Stomach (tissue), 9 donors: ENCODE data around the gene THADA. TPM values are rescaled to one million over a fixed set of nuclear protein-coding genes. Genes with fewer than 3 reads are reported as not detected.
A peak's percentile ranks its signal among the peaks of the same experiment; 100 is the strongest.

ENCODE experiments used
- DNase-seq, 2 donors: peaks; one replicate each; pipeline versions ENCODE4 v3.0.0 to v3.0.0-alpha.2; 2013 to 2019
- H3K27ac ChIP-seq, 5 donors: fragments of 200-600 bp in 4 of 5; sonication (generic) in 4 of 5; one replicate each; pipeline ENCODE4 v1.5.1; 2013 to 2019; ENCODE audit warnings: mild to moderate bottlenecking in 1 of 5, moderate library complexity in 1 of 5
- H3K27me3 ChIP-seq, 3 donors: fragments of 200-600 bp; sonication (generic); one replicate each; pipeline ENCODE4 v1.5.1; 2017 to 2019; ENCODE audit warnings: mixed run types in 1 of 3
- H3K36me3 ChIP-seq, 4 donors: fragments of 200-600 bp; sonication (generic); 1 replicate in 3 of 4; 2 replicates in 1 of 4; pipeline ENCODE4 v1.5.1; 2016 to 2019
- H3K4me1 ChIP-seq, 4 donors: fragments of 200-600 bp; sonication (generic); one replicate each; pipeline ENCODE4 v1.5.1; 2016 to 2019
- H3K4me3 ChIP-seq, 4 donors: fragments of 200-600 bp; sonication (generic) in 3 of 4; one replicate each; pipeline ENCODE4 v1.5.1; 2016 to 2019; ENCODE audit warnings: mild to moderate bottlenecking in 1 of 4
- H3K9me3 ChIP-seq, 4 donors: fragments of 200-600 bp; sonication (generic); one replicate each; pipeline ENCODE4 v1.5.1; 2016 to 2019
- EP300 ChIP-seq: sonication (generic); formaldehyde crosslinking; IDR thresholded peaks from one replicate; pipeline ENCODE4 v1.6.1; 2017; ENCODE audit warnings: antibody characterized with exemption
- POLR2A ChIP-seq, 4 donors: fragments of 450-650 bp; IDR thresholded peaks; one replicate each; pipeline ENCODE4 v1.6.1; 2016; ENCODE audit warnings: antibody characterized with exemption in 4 of 4, control low read depth in 2 of 4, mild to moderate bottlenecking in 1 of 4, moderate library complexity in 1 of 4
- POLR2AphosphoS5 ChIP-seq, 3 donors: sonication (generic); formaldehyde crosslinking; IDR thresholded peaks; one replicate each; pipeline ENCODE4 v1.6.1; 2016; ENCODE audit warnings: antibody characterized with exemption in 3 of 3
- WGBS, 5 donors: extraction: QIAGEN DNeasy Blood & Tissue Kit in 3 of 5; methylation state at CpG; one replicate each; pipeline versions ENCODE4 v1.1.5 to v1.1.7; 2013 to 2018; 5-methylcytosine and 5-hydroxymethylcytosine counted together
- intact Hi-C: fragments of 100-400 bp; cut with DNase I; formaldehyde crosslinking; loops from one replicate; pipeline ENCODE4 v1.15.1; 2023; ENCODE audit warnings: low total_unique reads
- polyA plus RNA-seq, 3 donors: library from polyadenylated mRNA; stranded (reverse); fragments of 200-250 nt; gene quantifications; one replicate each; pipeline ENCODE4 v1.2.3, GENCODE V29; 2013
- total RNA-seq, 5 donors: library from RNA; depleted of rRNA; stranded (reverse); fragments of >200 nt; gene quantifications; one replicate each; pipeline versions ENCODE4 v1.1.0 to v1.2.3, GENCODE V29; 2014 to 2016
- TF ChIP-seq, protein P1 (sequence below), 7 experiments: fragments of 450-650 bp in 4 of 7; fragments of 200-600 bp in 3 of 7; sonication (generic) in 3 of 7; IDR thresholded peaks; one replicate each; pipeline ENCODE4 v1.5.1; 2016 to 2019; ENCODE audit warnings: antibody characterized with exemption in 7 of 7, control low read depth in 2 of 7, mild to moderate bottlenecking in 1 of 7
- donor health status: healthy with polysubstance abuse.
- donor health status: Bipolar disorder and iron deficiency.
- donor health status: healthy.

THADA gene
- total and polyA plus RNA-seq, 8 donors = 8.0 to 109 (median 31.9) TPM

DNA sequence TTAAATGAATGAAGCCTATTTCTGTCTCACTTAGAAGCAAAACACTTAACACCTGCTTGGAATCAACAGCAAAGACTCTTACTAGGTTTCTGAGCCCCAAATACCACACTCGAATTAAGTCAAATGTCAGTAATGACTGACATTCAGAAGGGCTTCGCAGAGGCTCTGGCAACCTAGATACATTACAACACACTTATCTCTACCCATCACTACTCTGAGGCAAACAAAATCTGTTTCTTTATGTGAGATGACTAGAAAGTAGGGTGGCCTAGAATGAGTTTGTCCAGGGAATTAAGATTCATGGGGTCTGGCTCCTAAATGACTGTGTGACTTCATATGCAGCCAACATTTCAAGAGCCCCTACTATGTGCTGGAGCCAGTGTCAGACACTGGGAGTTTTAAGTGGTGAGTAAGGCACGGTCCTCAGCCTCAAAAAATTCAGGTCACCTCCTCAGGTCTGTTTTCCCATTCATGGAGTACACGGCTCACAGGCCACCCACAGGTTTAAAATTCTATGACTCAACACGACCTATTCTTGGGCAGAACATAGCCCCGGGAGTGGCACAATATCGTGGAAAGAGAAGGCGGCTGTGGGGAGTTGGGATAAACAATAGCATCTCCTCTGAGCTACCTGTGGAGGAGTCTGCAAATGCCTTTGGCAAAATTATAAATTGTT, 219.2 kb downstream of the THADA start:
- Histone ChIP-seq H3K9me3 (no peaks in the 10 kb centered on the region), H3K4me1 (peaks cover 0 to 27% (median 6%) of the 10 kb centered on the region in 4 donors), H3K36me3 (no peaks in the 10 kb centered on the region), H3K4me3 (no peak overlapping the region), H3K27me3 (no peaks in the 10 kb centered on the region), H3K27ac (no peak overlapping the region)
- no peak for DNase-seq
- 88 to 95% (median 93%) methylated on average over 7 to 8 of the region's 8 CpGs for WGBS, 5 donors
- intact Hi-C loops = no loop called here
- TF ChIP-seq POLR2A (IDR thresholded peaks at IDR 0.05) (no peak), EP300 (no peak), POLR2AphosphoS5 (IDR thresholded peaks at IDR 0.05) (no peak)
- TF ChIP-seq, protein P1, sequence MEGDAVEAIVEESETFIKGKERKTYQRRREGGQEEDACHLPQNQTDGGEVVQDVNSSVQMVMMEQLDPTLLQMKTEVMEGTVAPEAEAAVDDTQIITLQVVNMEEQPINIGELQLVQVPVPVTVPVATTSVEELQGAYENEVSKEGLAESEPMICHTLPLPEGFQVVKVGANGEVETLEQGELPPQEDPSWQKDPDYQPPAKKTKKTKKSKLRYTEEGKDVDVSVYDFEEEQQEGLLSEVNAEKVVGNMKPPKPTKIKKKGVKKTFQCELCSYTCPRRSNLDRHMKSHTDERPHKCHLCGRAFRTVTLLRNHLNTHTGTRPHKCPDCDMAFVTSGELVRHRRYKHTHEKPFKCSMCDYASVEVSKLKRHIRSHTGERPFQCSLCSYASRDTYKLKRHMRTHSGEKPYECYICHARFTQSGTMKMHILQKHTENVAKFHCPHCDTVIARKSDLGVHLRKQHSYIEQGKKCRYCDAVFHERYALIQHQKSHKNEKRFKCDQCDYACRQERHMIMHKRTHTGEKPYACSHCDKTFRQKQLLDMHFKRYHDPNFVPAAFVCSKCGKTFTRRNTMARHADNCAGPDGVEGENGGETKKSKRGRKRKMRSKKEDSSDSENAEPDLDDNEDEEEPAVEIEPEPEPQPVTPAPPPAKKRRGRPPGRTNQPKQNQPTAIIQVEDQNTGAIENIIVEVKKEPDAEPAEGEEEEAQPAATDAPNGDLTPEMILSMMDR (IDR thresholded peaks at IDR 0.05) = no peak

DNA sequence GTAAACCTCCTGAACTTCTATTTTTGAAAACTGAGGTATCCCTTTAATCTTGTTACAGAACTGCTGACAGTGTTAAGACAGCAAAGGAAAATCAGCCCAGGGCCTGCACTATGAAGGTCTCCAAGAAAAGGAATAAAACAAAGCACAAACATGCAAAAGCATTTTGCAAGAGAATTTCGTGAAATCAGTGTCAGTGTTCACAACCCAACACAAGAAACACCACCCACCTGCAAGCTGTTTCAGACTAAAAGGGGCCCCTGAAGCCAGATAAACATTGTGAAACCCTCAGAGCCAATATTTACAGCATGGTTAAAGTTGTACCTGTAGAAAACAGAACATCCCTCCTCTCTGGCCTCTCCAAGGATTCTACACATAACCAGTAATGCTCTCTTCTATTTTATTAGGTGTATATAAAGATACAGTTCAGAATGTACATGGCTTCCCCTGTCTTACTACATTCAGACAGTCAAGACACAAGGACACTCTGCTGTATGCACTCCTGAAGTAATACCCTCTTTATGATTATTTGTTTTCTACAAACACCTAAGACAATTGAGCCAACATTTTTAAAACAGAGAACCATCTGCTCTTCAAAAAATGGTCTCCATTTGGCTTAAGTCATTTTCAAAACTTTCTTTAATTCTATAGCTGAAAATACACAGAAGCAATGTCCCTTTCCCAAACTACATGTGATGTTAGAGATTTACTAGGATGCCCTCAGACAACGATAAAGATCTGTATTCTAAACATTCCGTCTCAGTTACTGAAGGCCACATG, 219.9 kb downstream of the THADA start:
- H3K27ac ChIP-seq = no peak overlapping the region
- no peaks in the 10 kb centered on the region for H3K9me3 ChIP-seq
- TF ChIP-seq POLR2A (IDR thresholded peaks at IDR 0.05) (no peak), POLR2AphosphoS5 (IDR thresholded peaks at IDR 0.05) (no peak), EP300 (no peak)
- TF ChIP-seq, protein P1 (IDR thresholded peaks at IDR 0.05) = no peak
- WGBS, 5 donors = 62 to 84% (median 69%) methylated on average over 3 of the region's 3 CpGs
- H3K4me3 ChIP-seq = no peak overlapping the region
- DNase-seq = no peak
- H3K36me3 ChIP-seq = no peaks in the 10 kb centered on the region
- no peaks in the 10 kb centered on the region for H3K27me3 ChIP-seq
- H3K4me1 ChIP-seq = peaks cover 2 to 34% (median 8%) of the 10 kb centered on the region in 4 donors
- intact Hi-C loops = no loop called here

DNA sequence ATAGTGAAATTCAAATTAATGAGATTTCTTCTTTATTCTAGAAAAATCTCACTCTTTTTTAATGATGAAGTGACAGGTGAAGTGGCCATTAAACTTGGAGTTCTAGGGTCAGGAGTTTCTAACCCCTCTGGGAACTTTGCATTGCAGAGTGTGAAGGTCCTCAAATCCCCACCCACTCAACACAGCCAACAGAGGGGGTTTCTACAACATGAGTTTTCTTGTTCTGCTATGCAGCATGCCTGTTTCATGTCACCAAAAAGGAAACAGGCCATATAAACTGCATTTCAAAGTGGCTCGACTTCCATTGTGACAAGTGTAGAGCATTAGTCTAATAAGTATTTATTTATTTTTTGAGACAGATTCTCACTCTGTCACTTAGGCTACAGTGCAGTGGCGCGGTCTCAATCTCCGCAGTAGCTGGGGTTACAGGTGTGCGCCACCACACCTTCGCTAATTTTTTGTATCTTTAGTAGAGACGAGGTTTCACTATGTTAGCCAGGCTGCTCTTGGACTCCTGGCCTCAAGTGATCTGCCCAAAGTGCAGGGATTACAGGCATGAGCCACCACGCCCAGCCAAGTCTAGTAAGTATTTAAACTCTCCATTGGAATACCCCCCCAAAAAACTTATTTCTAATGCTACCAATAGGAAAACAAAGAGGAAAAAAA, 223.3 kb downstream of the THADA start:
- no peak for DNase-seq
- no peak overlapping the region for H3K27ac ChIP-seq

DNA sequence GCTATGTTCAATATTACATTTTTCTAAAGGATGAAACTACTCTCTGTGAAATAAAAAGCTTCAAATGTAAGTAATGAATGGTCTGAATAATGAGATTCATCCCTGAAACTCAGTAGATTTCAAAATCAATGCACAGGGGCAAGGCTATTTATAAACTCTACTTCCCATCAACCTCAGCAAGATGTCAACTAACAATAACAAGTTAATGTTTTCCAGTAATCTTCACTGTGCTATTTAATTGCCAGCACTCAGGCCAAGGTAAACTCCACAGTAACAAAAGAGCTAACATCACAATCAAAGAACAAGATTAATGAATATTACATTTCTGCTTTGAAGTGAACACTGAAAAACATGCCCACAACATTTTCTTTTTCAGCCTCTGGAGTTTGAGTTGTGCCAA, 225.1 kb downstream of the THADA start:
- TF ChIP-seq POLR2AphosphoS5 (IDR thresholded peaks at IDR 0.05) (peak in 2 of 3 donors; percentile 40 to 72), POLR2A (IDR thresholded peaks at IDR 0.05) (no peak), EP300 (no peak)
- TF ChIP-seq, protein P1 (IDR thresholded peaks at IDR 0.05) = no peak
- H3K27me3 ChIP-seq = no peaks in the 10 kb centered on the region
- peaks cover 13 to 38% (median 17%) of the 10 kb centered on the region in 4 donors for H3K4me1 ChIP-seq
- peak overlapping the region in 3 of 5 donors; percentile 5 to 51 (median 23) for H3K27ac ChIP-seq
- intact Hi-C loops = no loop called here
- no peaks in the 10 kb centered on the region for H3K9me3 ChIP-seq
- no peaks in the 10 kb centered on the region for H3K36me3 ChIP-seq
- peak in 1 of 2 donors; percentile 61 for DNase-seq
- H3K4me3 ChIP-seq = no peak overlapping the region

More for the DNA sequence above, 223.3 kb downstream of the THADA start:
- intact Hi-C loops = no loop called here
- WGBS, 5 donors = 86 to 96% (median 95%) methylated on average over 8 of the region's 8 CpGs
- TF ChIP-seq POLR2A (IDR thresholded peaks at IDR 0.05) (no peak), EP300 (no peak), POLR2AphosphoS5 (IDR thresholded peaks at IDR 0.05) (no peak)
- TF ChIP-seq, protein P1 (IDR thresholded peaks at IDR 0.05) = no peak
- no peaks in the 10 kb centered on the region for H3K27me3 ChIP-seq
- no peaks in the 10 kb centered on the region for H3K36me3 ChIP-seq
- no peak overlapping the region for H3K4me3 ChIP-seq
- H3K4me1 ChIP-seq = peaks cover 13 to 49% (median 21%) of the 10 kb centered on the region in 4 donors
- no peaks in the 10 kb centered on the region for H3K9me3 ChIP-seq
